8988T (cell line): ENCODE results near the gene DNAJC17.

ENCODE experiments used
- DNase-seq: peaks from one replicate; pipeline ENCODE4 v3.0.0; 2011

DNAJC17 gene

GRCh38 chr15:40829115-40829514, 21.8 kb upstream of the DNAJC17 start:
- no peak for DNase-seq

GRCh38 chr15:40828447-40829036, 21.3 kb upstream of the DNAJC17 start, which contains the start of gene PPP1R14D:
Gene PPP1R14D (minus strand): TSS chr15:40828708. CDS start chr15:40828641, 67 bp downstream.
- no peak for DNase-seq

DNA sequence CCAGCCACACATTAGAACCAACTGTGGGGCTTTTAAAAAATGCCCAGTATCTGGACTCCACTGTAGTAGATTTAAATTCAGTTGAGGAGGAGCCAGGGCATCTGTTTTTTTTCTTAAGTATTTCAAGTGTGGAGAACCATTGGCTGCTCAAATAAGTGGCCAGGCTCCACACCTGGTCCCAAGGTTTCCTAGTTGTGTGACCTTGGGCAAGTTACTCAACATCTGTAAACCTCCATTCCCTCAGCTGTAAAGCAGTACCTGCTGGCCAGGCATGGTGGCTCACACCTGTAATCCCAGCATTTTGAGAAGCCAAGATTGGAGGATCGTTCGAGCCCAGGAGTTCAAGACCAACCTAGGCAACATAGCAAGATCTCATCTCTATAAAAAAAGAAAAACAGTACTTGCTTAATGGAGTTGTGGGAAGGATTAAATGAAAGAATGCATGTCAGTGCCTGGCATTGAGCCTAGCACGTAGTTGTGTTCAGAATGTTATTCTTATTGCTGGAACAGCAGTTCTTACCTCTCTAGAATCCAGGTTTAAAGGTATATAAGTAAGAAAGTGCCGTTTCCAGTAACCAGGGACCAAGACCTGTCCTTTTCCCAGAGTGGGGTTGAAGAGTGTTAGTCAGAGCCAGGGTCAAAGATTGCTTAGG, 19.3 kb upstream of the DNAJC17 start:
- DNase-seq: no peak

- no peak for DNase-seq
These were observed 18.6 kb upstream of the DNAJC17 start for GRCh38 chr15:40825661-40826422.

GRCh38 chr15:40823572-40824343, 16.5 kb upstream of the DNAJC17 start:
- DNase-seq: no peak

DNA sequence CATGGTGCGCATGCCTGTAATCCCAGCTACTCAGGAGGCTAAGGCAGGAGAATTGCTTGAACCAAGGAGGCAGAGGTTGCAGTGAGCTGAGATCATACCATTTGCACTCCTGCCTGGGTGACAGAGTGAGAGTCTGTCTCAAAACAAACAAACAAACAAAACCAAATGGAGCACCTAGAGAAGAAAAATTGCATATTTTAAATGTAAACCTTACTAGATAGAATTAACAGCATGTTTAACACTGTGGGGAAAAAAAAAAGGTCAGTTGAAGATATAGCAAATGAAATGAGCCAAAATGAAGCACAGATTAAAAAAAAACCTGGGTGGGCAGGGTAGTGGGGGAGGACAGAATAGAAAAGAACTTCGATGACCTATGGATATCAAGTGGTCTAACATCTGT, 13.9 kb upstream of the DNAJC17 start:
- no peak for DNase-seq

DNA sequence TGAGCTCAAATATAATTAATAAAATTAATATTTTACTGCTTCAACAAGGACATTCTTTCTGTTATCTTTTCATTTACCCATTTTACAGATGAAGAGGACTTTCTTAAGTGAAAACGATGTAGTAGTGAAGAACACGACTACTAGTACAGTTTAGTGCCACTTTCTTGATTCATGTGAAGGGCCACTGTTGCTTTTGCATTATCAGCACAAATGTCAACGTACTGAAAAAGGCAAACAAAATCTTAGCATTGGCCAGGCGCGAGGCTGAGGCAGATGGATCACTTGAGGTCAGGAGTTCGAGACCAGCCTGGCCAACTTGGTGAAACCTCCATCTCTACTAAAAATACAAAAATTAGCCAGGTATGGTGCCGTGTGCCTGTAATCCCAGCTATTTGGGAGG, 11.8 kb upstream of the DNAJC17 start:
- no peak for DNase-seq

- no peak for DNase-seq
These were observed 7.9 kb upstream of the DNAJC17 start for GRCh38 chr15:40815042-40815698.

DNA sequence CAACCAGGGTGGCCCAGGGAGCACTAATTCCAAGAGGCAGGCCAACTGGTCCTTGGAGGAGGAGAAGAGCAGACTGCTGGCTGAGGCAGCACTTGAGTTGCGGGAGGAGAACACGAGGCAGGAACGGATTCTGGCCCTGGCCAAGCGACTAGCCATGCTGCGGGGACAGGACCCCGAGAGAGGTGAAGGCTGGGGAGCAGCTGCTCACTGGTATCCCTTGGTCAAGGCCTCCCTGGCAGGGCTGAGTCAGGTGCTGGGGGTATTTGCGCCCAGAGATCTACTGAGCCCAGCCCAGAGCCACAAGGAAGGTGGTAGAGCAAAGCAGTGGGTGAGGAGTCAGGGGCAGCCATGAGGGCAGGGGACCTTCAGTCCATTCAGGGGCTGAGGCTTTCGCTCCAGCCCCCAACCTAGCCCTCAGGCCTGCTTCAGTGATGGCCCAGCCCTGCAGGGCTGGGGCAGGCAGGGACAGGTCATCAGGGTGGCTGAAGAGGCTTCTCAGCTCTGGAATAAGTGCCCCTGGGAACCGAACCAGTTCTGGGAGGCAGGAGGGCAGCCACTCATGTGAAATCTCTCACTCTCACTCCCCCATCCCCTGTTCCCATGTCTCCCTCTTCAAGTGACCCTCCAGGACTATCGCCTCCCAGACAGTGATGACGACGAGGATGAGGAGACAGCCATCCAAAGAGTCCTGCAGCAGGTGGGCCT, 5.6 kb upstream of the DNAJC17 start:
- DNase-seq: no peak

DNA sequence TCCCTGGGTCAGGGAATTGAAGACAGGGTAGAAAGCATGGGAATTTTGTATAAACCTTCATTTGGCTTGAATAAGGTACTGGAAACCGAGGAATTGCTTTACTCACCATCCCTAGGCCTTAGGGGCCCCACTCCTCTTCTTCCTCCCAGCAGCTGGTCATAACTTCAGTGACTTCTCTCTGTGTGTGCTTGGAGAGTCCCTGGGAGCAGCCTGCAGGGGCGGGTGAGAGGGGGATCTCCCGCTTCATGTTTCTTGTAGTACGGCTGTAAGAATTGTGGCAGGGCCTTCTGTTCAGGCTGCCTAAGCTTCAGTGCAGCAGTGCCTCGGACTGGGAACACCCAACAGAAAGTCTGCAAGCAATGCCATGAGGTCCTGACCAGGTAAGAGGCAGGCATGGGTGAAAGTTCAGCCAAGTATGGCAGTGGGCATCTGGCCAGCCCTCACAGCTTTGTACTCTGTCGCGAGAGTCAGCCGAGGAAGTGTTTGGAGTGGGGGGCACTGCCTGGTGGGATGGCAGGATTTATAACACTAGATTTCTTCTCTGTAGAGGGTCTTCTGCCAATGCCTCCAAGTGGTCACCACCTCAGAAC, 1.7 kb upstream of the DNAJC17 start:
- no peak for DNase-seq

- DNase-seq: no peak
These were observed 702 bp upstream of the DNAJC17 start for GRCh38 chr15:40807888-40808461.

GRCh38 chr15:40806672-40807027, 623 bp downstream of the DNAJC17 start:
- no peak for DNase-seq

DNA sequence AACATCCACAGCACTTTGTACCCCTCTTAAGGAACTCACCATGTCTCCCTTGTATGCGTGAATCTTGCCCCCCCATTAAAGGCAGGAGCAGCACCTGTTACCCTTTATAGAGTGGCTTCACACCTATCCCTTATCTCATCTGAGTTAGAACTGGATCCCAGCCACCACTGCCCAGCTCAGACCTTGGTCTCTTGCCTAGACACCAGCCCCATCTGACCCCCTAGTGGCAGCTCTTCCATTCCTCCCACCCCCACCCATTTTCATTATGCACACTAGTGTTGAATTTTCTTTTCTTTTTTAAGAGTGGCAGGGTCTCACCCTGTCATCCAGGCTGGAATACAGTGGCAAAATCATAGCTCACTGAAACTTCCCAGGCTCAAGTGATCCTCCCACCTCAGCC, 3.6 kb downstream of the DNAJC17 start:
- DNase-seq: no peak

DNA sequence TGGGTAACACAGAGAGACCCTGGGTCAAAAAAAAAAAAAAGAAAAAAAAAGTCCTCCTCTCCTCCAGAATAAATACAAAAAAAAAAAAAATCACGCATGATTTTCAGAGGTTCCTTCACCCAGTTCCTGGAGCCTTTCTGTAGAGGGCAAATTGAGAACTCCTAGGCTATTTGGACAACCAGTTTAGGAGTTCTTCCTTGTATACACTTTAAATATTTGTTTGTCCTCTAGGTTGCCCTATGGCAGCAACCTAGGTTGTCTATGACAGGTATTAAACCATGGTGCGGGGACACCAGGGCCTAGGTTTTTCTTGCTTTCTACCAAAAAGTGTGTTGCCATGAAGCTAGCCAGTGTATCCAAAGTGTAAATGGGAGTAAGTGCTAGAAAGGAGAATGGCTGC, 4.2 kb downstream of the DNAJC17 start:
- DNase-seq: no peak

DNA sequence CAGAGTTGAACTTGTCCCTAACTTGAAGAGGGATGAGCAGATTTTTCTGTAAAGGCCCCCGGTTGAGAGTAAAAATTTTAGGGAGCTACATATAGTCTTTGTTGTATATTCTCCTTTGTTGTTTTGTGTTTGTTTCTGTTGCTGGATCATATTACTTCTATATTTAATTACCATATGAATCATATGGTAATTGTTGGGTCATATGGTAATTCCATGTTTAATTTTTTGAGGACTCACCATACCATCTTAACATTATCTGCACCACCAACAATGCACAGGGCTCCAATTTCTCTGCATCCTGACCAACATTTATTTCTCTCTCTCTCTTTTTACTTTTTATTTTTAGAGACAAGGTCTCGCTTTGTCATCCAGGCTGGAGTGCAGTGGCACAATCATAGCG, 7.8 kb downstream of the DNAJC17 start:
- no peak for DNase-seq

DNA sequence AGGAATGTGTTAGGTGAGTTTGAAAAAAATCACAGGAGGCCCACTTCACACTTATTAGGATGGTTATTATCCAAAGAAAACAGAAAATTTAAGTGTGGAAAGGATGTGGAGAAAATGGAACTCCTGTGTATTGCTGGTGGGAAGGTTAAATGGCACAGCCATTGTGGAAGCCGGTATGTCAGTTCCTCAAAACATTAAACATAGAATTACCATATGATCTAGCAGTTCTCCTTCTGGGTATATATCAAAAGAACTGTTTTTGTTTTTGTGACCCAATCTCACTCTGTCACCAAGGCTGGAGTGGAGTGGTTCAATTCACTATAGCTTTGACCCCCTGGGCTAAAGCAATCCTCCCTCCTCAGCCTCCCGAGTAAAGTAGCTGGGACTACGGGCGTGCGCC, 10.8 kb downstream of the DNAJC17 start:
- no peak for DNase-seq

GRCh38 chr15:40796041-40796440, 11.2 kb downstream of the DNAJC17 start:
- no peak for DNase-seq

GRCh38 chr15:40793216-40793989, 13.9 kb downstream of the DNAJC17 start:
- no peak for DNase-seq

DNA sequence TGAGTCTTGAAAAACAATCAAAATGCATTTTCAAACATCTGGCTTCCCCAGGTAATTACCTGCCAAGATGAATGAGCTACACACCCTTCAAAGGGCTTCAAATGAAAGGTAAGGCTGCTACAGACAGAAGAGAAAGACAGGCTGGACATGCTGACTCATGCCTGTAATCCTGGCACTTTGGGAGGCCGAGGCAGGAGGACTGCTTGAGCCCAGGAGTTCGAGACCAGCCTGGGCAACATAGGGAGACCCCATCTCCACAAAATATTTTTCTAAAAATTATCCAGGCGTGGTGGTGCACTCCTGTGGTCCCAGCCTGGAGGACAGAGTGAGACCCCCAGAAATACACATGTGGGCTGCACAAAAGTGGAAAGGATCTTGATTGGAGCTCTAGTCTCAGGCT, 14.9 kb downstream of the DNAJC17 start:
- DNase-seq: no peak

- DNase-seq: no peak
These were observed 16.6 kb downstream of the DNAJC17 start for GRCh38 chr15:40790718-40791117.

DNA sequence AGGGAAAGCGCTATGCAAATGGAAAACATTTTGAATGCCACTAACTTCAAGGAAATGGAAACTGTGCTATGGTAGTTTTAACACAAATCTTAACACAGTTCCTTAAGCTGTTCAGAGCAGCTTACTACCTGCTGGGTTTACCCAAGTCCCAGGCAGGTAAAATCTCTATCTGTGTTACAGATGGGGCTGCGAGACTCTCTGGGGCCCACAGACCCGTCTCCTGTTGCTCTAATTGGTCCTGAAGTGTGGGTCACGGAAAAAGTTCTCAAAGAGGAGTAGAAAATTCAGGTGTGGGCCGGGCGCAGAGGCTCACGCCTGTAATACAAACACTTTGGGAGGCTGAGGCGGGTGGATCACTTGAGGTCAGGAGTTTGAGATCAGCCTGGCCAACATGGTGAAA, 17.3 kb downstream of the DNAJC17 start:
- DNase-seq: no peak
